Endothelial cell (in vitro differentiated cells): ENCODE data around the gene SLC36A1. TPM values are rescaled to one million over a fixed set of nuclear protein-coding genes. Genes with fewer than 3 reads are reported as not detected.
A peak's percentile ranks its signal among the peaks of the same experiment; 100 is the strongest.

Experiments used
- DNase-seq: peaks from one replicate; pipeline ENCODE4 v3.0.0; 2021; ENCODE audit warnings: low spot score
- H3K27ac Mint-ChIP-seq: one replicate; pipeline ENCODE4 v1.8.0; 2021; ENCODE audit warnings: mixed read lengths, inconsistent platforms; ENCODE audit not compliant: unreplicated experiment
- H3K27me3 Mint-ChIP-seq: one replicate; pipeline ENCODE4 v1.8.0; 2021; ENCODE audit warnings: mild to moderate bottlenecking, moderate library complexity, mixed read lengths, inconsistent platforms; ENCODE audit not compliant: unreplicated experiment
- H3K36me3 Mint-ChIP-seq: one replicate; pipeline ENCODE4 v1.8.0; 2021; ENCODE audit warnings: mild to moderate bottlenecking, low read depth, mixed read lengths, inconsistent platforms; ENCODE audit not compliant: unreplicated experiment
- H3K4me1 Mint-ChIP-seq: one replicate; pipeline ENCODE4 v1.8.0; 2021; ENCODE audit warnings: mild to moderate bottlenecking, mixed read lengths, inconsistent platforms; ENCODE audit not compliant: unreplicated experiment
- H3K4me3 Mint-ChIP-seq: one replicate; pipeline ENCODE4 v1.8.0; 2021; ENCODE audit warnings: mild to moderate bottlenecking, mixed read lengths, inconsistent platforms; ENCODE audit not compliant: unreplicated experiment
- H3K9me3 Mint-ChIP-seq: one replicate; pipeline ENCODE4 v1.8.0; 2021; ENCODE audit warnings: mixed read lengths, inconsistent platforms; ENCODE audit not compliant: unreplicated experiment
- CTCF ChIP-seq: fragments of 200-600 bp; sonication (generic); IDR thresholded peaks from one replicate; pipeline ENCODE4 v1.5.0; 2021; ENCODE audit warnings: antibody characterized with exemption; ENCODE audit not compliant: unreplicated experiment
- total RNA-seq: library from RNA; stranded (reverse); fragmentation: NEBNext Ultra II Directional; extraction: Animal tissue kit (Norgen Biotek cat#: 25700); gene quantifications from one replicate; pipeline ENCODE4 v1.2.1, GENCODE V29; 2021; ENCODE audit not compliant: unreplicated experiment

SLC36A1 gene
- total RNA-seq, 1 donor from 2014 or later, result 4.8 TPM

GRCh38 chr5:151523335-151523734, 75.9 kb downstream of the SLC36A1 start:
- peaks cover 5% of the 10 kb centered on the region for H3K27me3 Mint-ChIP-seq
- H3K36me3 Mint-ChIP-seq, result no peaks in the 10 kb centered on the region
- no peak overlapping the region for H3K4me3 Mint-ChIP-seq
- H3K9me3 Mint-ChIP-seq, result no peaks in the 10 kb centered on the region
- no peak overlapping the region for H3K27ac Mint-ChIP-seq
- DNase-seq, result peak; percentile 56
- peak; percentile 42 for TF ChIP-seq CTCF
- H3K4me1 Mint-ChIP-seq, result peaks cover 4% of the 10 kb centered on the region

DNA sequence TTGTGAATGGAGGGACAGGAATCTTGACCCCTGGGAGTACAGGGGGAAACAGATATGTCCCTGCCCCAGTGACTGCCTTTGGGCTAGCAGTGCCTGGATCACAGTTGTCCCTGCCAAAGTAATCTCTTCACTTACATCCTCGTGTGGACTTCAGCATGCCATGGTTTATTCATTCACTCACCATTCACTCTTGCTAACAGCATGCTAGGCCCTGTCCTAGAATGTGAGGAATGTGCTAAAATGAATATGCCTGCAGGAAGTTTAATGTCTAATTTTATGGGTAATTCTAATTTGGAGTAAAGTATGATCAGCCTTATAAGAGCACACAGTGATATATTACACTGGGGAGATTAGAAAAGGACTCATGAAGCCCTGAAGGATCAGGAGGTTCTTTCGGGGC, 80.8 kb downstream of the SLC36A1 start:
- H3K27me3 Mint-ChIP-seq, result peaks cover 5% of the 10 kb centered on the region
- no peaks in the 10 kb centered on the region for H3K9me3 Mint-ChIP-seq
- no peak overlapping the region for H3K4me3 Mint-ChIP-seq
- TF ChIP-seq CTCF, result no peak
- peaks cover 7% of the 10 kb centered on the region for H3K4me1 Mint-ChIP-seq
- H3K36me3 Mint-ChIP-seq, result no peaks in the 10 kb centered on the region
- no peak overlapping the region for H3K27ac Mint-ChIP-seq
- DNase-seq, result no peak

- Mint-ChIP-seq H3K27ac (no peak overlapping the region), H3K36me3 (no peaks in the 10 kb centered on the region), H3K4me3 (no peak overlapping the region), H3K4me1 (peaks cover 10% of the 10 kb centered on the region), H3K9me3 (no peaks in the 10 kb centered on the region), H3K27me3 (peaks cover 5% of the 10 kb centered on the region)
- DNase-seq, result no peak
- no peak for TF ChIP-seq CTCF
These were observed 81.6 kb downstream of the SLC36A1 start for GRCh38 chr5:151528996-151529395.

DNA sequence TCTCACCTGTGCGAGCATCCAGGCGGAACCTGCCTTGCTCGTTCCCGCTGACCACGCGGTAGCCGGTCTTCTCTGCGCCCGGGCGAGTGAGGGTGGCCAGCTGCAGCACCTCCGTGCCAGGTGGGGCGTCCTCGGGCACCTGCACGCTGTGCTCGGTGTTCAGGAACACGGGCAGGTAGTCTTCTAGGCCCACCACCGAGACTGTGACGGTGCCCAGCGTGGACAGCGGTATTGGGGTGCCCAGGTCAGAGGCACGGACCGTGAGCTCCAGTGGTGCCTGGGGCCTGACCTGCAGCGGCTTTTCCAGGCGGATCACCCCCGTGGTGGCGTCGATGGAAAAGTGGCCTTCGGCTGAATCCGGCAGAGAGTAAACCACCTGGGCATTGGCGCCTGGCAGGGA, 84.2 kb downstream of the SLC36A1 start:
- H3K36me3 Mint-ChIP-seq, result no peaks in the 10 kb centered on the region
- no peaks in the 10 kb centered on the region for H3K27me3 Mint-ChIP-seq
- peaks cover 10% of the 10 kb centered on the region for H3K4me1 Mint-ChIP-seq
- DNase-seq, result no peak
- H3K9me3 Mint-ChIP-seq, result no peaks in the 10 kb centered on the region
- H3K27ac Mint-ChIP-seq, result no peak overlapping the region
- no peak for TF ChIP-seq CTCF
- no peak overlapping the region for H3K4me3 Mint-ChIP-seq

DNA sequence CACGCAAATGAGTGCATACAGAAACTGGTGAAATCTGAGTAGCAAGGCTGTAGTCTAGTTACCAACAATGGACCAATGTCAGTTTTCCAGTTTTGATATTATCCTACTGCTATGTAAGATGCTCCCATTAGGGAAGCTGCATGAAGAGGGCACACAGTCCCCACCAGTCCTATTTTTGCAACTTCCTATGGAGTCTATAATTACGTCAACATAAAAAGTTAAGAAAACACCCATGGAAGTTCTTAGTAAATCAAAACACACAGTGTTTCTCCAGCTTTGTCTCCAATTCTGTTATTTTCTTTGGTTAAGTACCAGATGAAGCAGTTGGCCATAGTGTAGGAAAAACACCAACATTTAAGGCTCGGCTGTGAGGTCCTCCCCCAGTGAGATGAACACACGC, 85.0 kb downstream of the SLC36A1 start:
- no peak for TF ChIP-seq CTCF
- DNase-seq, result no peak
- H3K36me3 Mint-ChIP-seq, result no peaks in the 10 kb centered on the region
- H3K27ac Mint-ChIP-seq, result no peak overlapping the region
- H3K4me1 Mint-ChIP-seq, result peaks cover 10% of the 10 kb centered on the region
- no peaks in the 10 kb centered on the region for H3K9me3 Mint-ChIP-seq
- peaks cover 1% of the 10 kb centered on the region for H3K27me3 Mint-ChIP-seq
- no peak overlapping the region for H3K4me3 Mint-ChIP-seq
